ENCODE data around the gene GPS1. TPM values are rescaled to one million over a fixed set of nuclear protein-coding genes. Genes with fewer than 3 reads are reported as not detected.
A peak's percentile ranks its signal among the peaks of the same experiment; 100 is the strongest.

GPS1 gene
- polyA plus RNA-seq, 2 donors = 61.7 to 65.8 TPM

DNA sequence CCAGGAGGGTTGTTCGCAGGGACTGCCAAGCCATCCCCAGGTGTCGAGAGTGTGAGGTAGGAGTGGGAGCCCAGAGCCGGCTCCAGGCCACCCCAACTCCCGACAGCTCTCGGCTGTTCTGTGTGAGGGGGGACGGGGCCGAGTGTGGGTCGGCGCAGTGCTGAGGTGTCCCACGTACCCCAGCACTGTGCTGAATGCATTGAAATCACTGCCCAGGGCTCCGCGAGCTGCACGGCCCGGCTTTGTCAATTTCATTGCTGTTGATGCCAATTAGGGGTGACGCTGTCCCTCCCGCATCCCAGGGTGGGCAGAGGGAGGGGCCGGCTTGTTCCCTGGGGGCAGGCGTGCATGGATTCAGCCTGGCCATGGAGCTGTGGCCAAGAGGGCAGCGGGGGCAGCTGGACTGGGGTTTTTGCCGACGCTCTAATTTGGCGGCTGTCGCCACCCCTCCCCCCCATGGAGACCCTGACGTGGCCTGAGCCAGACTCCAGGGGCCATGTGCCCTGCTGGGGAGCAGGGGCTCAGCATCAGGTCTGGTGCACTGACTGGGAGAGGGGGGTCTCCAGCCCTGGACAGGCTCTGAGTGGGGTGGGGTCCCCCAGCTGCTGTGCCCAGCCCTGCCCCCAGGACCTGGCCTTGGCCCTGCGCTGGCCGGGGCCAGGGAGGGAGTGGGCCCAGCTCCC is 43.3 kb upstream of the GPS1 start:
- Histone ChIP-seq H3K4me1 (ENCODE audit: control insufficient read depth in 2 of 2, insufficient read depth in 2 of 2, low read length in 1 of 2) (peaks cover 0 to 20% of the 10 kb centered on the region in 2 donors), H3K36me3 (ENCODE audit: control insufficient read depth in 2 of 2, insufficient read depth in 2 of 2, low read length in 1 of 2) (peaks cover 0 to 7% of the 10 kb centered on the region in 2 donors), H3K9me3 (ENCODE audit: control insufficient read depth in 2 of 2, insufficient read depth in 1 of 2, low read depth in 1 of 2, low read length in 1 of 2) (no peaks in the 10 kb centered on the region), H3K27ac (ENCODE audit: low read depth in 2 of 2, low read length in 1 of 2) (no peak overlapping the region), H3K27me3 (ENCODE audit: control insufficient read depth in 1 of 2, insufficient read depth in 2 of 2, low read length in 2 of 2) (no peaks in the 10 kb centered on the region), H3K4me3 (ENCODE audit: low read depth in 1 of 2, low read length in 2 of 2) (no peak overlapping the region)
- 85 to 88% methylated on average over 26 of the region's 26 CpGs for WGBS, 2 donors

DNA sequence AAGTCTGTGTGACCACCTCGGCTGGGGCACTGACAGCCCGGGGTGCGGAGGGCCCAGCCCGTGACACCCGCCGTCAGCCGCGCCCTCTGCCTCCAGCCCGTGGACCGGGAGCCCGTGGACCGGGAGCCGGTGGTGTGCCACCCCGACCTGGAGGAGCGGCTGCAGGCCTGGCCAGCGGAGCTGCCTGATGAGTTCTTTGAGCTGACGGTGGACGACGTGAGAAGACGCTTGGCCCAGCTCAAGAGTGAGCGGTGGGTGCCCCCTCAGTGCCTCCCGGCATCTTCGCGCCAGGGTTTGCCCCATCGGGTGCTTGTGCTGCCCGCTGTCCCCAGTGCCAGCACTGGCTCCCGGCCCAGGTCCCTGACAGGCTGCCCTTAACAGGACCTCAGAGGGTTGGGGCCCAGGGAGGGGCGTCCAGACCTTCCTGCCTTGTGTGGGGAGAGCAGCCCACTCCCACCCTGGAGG is 42.7 kb upstream of the GPS1 start:
- WGBS, 2 donors = 90 to 93% methylated on average over 22 to 28 of the region's 28 CpGs
- Histone ChIP-seq H3K27me3 (ENCODE audit: control insufficient read depth in 1 of 2, insufficient read depth in 2 of 2, low read length in 2 of 2) (no peaks in the 10 kb centered on the region), H3K9me3 (ENCODE audit: control insufficient read depth in 2 of 2, insufficient read depth in 1 of 2, low read depth in 1 of 2, low read length in 1 of 2) (no peaks in the 10 kb centered on the region), H3K4me1 (ENCODE audit: control insufficient read depth in 2 of 2, insufficient read depth in 2 of 2, low read length in 1 of 2) (peaks cover 0 to 21% of the 10 kb centered on the region in 2 donors), H3K36me3 (ENCODE audit: control insufficient read depth in 2 of 2, insufficient read depth in 2 of 2, low read length in 1 of 2) (peaks cover 0 to 7% of the 10 kb centered on the region in 2 donors), H3K27ac (ENCODE audit: low read depth in 2 of 2, low read length in 1 of 2) (no peak overlapping the region), H3K4me3 (ENCODE audit: low read depth in 1 of 2, low read length in 2 of 2) (no peak overlapping the region)

DNA sequence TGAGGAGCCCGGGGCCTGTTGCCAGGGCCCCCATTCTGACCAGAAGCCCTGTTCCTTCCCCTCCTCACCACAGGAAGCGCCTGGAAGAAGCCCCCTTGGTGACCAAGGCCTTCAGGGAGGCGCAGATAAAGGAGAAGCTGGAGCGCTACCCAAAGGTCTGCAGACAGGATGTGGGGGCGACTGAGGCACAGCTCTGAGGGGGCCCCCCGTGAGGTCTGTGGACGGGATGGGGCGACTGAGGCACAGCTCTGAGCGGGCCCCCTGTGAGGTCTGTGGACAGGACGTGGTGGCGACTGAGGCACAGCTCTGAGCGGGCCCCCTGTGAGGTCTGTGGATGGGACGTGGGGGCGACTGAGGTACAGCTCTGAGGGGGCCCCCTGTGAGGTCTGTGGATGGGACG is 42.3 kb upstream of the GPS1 start:
- WGBS, 2 donors = 83 to 89% methylated on average over 14 to 15 of the region's 15 CpGs
- Histone ChIP-seq H3K27ac (ENCODE audit: low read depth in 2 of 2, low read length in 1 of 2) (no peak overlapping the region), H3K4me3 (ENCODE audit: low read depth in 1 of 2, low read length in 2 of 2) (no peak overlapping the region), H3K36me3 (ENCODE audit: control insufficient read depth in 2 of 2, insufficient read depth in 2 of 2, low read length in 1 of 2) (peaks cover 0 to 7% of the 10 kb centered on the region in 2 donors), H3K27me3 (ENCODE audit: control insufficient read depth in 1 of 2, insufficient read depth in 2 of 2, low read length in 2 of 2) (no peaks in the 10 kb centered on the region), H3K4me1 (ENCODE audit: control insufficient read depth in 2 of 2, insufficient read depth in 2 of 2, low read length in 1 of 2) (peaks cover under 1 to 20% of the 10 kb centered on the region in 2 donors), H3K9me3 (ENCODE audit: control insufficient read depth in 2 of 2, insufficient read depth in 1 of 2, low read depth in 1 of 2, low read length in 1 of 2) (no peaks in the 10 kb centered on the region)

DNA sequence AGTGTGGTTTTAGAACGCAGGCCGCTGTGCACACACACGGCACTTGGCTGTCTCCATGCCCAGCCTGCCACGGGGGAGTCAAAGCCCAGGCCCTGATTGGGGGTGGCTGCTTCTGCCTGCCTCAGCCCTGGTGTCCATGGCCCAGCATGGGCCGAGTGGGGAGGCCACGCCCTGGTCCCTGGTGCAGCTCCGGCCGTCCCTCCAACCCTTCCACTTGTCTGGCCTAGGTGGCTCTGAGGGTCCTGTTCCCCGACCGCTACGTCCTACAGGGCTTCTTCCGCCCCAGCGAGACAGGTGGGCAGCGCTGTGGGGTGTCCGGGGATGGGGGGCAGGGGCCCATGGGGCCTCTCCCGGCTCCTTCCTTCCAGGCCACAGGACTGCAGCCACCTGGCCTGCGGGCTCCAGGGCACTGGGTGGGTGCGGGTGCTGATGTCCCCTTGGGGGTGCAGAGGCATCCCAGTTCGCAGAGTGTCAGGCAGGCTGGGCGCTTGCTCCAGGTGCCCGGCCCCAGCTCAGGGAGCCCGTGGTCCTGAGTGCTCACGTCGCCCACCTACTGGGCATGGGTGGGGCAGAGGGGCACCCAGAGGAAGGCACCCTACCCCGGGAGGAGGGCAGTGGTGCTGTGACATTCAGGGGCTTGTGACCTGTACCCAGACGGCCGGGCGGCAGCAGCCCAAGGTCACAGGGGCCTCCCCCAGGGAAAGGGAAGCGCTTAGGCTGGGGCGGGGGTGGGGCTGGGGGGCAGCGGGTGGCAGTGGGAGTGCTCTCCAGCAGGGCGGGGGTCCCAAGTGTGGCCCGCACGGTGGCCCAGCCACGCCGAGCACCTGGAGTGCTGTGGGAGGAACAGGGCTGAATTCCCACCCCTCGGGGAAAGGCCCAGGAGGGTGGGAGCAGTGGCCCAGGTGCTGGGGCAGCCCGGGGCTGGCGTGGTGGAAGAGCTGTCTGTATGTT is 40.8 kb upstream of the GPS1 start:
- H3K4me3 ChIP-seq (ENCODE audit: low read depth in 1 of 2, low read length in 2 of 2) = no peak overlapping the region
- peaks cover 0 to 7% of the 10 kb centered on the region in 2 donors for H3K36me3 ChIP-seq (ENCODE audit: control insufficient read depth in 2 of 2, insufficient read depth in 2 of 2, low read length in 1 of 2)
- no peaks in the 10 kb centered on the region for H3K9me3 ChIP-seq (ENCODE audit: control insufficient read depth in 2 of 2, insufficient read depth in 1 of 2, low read depth in 1 of 2, low read length in 1 of 2)

DNA sequence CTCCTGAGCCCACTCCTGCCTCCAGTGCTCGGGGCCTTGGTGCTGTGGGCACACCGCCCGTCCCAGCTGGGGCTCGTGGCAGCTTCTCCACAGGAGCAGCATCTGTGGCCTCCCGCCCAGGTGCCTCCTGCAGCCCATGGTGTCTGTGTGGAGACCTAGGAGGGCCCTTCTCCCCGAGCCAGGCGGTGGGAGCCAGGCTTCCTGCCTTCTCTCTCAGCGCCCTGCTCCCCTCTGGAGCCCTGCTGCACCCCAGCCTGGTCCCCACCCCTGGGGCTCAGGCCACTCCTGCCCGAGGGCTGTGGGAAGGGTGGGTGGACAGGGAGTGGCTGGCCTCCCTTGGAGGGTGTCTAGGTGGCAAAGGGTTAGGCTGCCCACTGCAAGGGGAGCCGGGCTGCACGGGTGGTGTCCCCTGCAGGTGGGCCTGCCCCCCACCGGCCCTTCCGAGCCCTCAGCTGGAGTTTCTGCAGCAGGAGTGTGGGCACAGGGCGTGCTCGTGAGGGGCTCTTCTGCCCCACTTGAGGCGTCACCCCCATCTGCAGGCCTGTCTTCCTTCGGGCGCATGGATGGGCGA is 40.0 kb upstream of the GPS1 start:
- Histone ChIP-seq H3K27ac (ENCODE audit: low read depth in 2 of 2, low read length in 1 of 2) (no peak overlapping the region), H3K27me3 (ENCODE audit: control insufficient read depth in 1 of 2, insufficient read depth in 2 of 2, low read length in 2 of 2) (no peaks in the 10 kb centered on the region), H3K4me3 (ENCODE audit: low read depth in 1 of 2, low read length in 2 of 2) (no peak overlapping the region), H3K9me3 (ENCODE audit: control insufficient read depth in 2 of 2, insufficient read depth in 1 of 2, low read depth in 1 of 2, low read length in 1 of 2) (no peaks in the 10 kb centered on the region), H3K4me1 (ENCODE audit: control insufficient read depth in 2 of 2, insufficient read depth in 2 of 2, low read length in 1 of 2) (peaks cover 4 to 18% of the 10 kb centered on the region in 2 donors), H3K36me3 (ENCODE audit: control insufficient read depth in 2 of 2, insufficient read depth in 2 of 2, low read length in 1 of 2) (peaks cover 0 to 7% of the 10 kb centered on the region in 2 donors)
- WGBS, 2 donors = 90 to 93% methylated on average over 19 of the region's 19 CpGs

More for the DNA sequence above, 40.8 kb upstream of the GPS1 start:
- no peak overlapping the region for H3K27ac ChIP-seq (ENCODE audit: low read depth in 2 of 2, low read length in 1 of 2)
- peaks cover 4 to 22% of the 10 kb centered on the region in 2 donors for H3K4me1 ChIP-seq (ENCODE audit: control insufficient read depth in 2 of 2, insufficient read depth in 2 of 2, low read length in 1 of 2)
- no peaks in the 10 kb centered on the region for H3K27me3 ChIP-seq (ENCODE audit: control insufficient read depth in 1 of 2, insufficient read depth in 2 of 2, low read length in 2 of 2)
- WGBS, 2 donors = 90 to 91% methylated on average over 39 of the region's 39 CpGs

DNA sequence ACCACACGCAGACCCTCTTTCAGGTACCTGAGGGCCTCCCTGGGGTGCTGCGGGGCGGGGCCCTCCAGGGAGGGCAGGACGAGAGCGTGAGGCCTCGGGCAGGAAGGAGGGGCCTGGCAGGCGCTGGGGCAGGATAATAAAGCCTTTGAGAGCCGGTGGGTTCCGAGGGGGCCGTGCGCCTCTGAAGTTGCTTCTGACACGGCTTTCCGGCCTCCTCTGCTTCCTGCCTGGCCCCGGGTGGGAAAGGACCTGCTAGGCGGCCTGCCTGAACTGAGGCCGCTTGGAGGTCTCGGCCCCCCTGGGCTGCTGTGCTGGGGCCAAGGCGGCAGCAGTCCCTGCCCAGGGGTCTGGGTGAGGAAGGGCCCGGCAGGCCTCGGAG is 39.4 kb upstream of the GPS1 start:
- 76 to 83% methylated on average over 18 to 20 of the region's 20 CpGs for WGBS, 2 donors
- Histone ChIP-seq H3K27ac (ENCODE audit: low read depth in 2 of 2, low read length in 1 of 2) (no peak overlapping the region), H3K4me1 (ENCODE audit: control insufficient read depth in 2 of 2, insufficient read depth in 2 of 2, low read length in 1 of 2) (peaks cover 4 to 18% of the 10 kb centered on the region in 2 donors), H3K9me3 (ENCODE audit: control insufficient read depth in 2 of 2, insufficient read depth in 1 of 2, low read depth in 1 of 2, low read length in 1 of 2) (no peaks in the 10 kb centered on the region), H3K4me3 (ENCODE audit: low read depth in 1 of 2, low read length in 2 of 2) (no peak overlapping the region), H3K27me3 (ENCODE audit: control insufficient read depth in 1 of 2, insufficient read depth in 2 of 2, low read length in 2 of 2) (no peaks in the 10 kb centered on the region), H3K36me3 (ENCODE audit: control insufficient read depth in 2 of 2, insufficient read depth in 2 of 2, low read length in 1 of 2) (peaks cover 0 to 7% of the 10 kb centered on the region in 2 donors)

DNA sequence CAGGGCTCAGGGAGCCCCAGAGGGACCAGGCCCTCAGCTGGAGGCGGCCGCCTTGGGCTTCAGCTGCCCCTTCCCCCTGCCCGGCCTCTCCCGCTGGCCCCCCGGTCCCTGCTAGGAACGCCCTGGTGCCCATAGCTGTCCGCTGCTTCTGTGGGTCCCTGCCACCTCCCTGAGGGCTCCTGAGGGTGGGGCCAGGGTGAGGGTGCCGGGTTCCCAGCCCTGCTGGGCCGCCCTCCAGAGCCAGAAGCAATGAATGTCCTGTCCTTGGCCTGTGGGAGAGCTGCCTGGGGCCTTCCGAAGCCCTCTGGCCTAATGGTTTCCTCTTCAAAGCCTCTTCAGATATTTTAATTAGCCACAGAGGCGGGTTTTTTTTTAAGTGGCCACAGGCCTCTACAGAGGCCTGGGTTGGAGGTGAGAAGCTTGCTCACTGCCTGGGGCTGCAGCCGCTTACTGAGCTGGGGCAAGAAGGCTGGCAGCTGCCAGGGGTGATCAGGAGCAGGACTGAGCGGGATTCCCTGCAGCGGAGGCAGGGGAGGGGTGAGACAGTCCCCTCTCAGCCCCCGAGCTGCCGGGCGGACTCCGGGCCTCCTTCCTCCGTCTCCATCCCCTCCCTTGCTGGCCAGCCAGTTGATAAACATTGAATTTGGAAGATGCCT is 38.9 kb upstream of the GPS1 start:
- peaks cover 0 to 7% of the 10 kb centered on the region in 2 donors for H3K36me3 ChIP-seq (ENCODE audit: control insufficient read depth in 2 of 2, insufficient read depth in 2 of 2, low read length in 1 of 2)
- H3K9me3 ChIP-seq (ENCODE audit: control insufficient read depth in 2 of 2, insufficient read depth in 1 of 2, low read depth in 1 of 2, low read length in 1 of 2) = no peaks in the 10 kb centered on the region
- 68 to 69% methylated on average over 15 to 19 of the region's 19 CpGs for WGBS, 2 donors
- H3K4me3 ChIP-seq (ENCODE audit: low read depth in 1 of 2, low read length in 2 of 2) = no peak overlapping the region
- H3K4me1 ChIP-seq (ENCODE audit: control insufficient read depth in 2 of 2, insufficient read depth in 2 of 2, low read length in 1 of 2) = peaks cover 4 to 18% of the 10 kb centered on the region in 2 donors
- H3K27ac ChIP-seq (ENCODE audit: low read depth in 2 of 2, low read length in 1 of 2) = peak overlapping the region in 1 of 2 donors; percentile 16
- no peaks in the 10 kb centered on the region for H3K27me3 ChIP-seq (ENCODE audit: control insufficient read depth in 1 of 2, insufficient read depth in 2 of 2, low read length in 2 of 2)

DNA sequence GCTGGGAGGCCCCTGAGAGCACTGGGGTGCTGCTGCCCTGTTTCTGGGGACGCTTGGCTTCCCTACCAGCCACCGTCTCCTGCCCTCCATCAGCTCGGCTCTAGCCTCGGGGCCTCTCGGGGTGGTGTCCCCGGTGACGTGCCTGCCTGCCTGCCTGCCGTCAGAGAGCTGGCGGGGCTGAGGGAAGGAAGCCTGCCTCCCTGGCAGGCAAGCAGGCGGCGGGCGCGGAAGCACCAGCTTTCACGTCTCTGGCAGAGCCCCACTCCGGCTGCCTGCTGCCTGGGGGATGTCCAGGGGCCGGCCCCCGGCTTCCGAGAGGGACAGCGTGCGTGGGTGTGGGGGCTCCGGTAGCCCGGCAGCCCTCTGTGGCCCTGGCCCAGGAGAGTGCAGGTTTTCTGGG is 38.4 kb upstream of the GPS1 start:
- Histone ChIP-seq H3K27ac (ENCODE audit: low read depth in 2 of 2, low read length in 1 of 2) (no peak overlapping the region), H3K36me3 (ENCODE audit: control insufficient read depth in 2 of 2, insufficient read depth in 2 of 2, low read length in 1 of 2) (peaks cover 0 to 7% of the 10 kb centered on the region in 2 donors), H3K9me3 (ENCODE audit: control insufficient read depth in 2 of 2, insufficient read depth in 1 of 2, low read depth in 1 of 2, low read length in 1 of 2) (no peaks in the 10 kb centered on the region), H3K27me3 (ENCODE audit: control insufficient read depth in 1 of 2, insufficient read depth in 2 of 2, low read length in 2 of 2) (no peaks in the 10 kb centered on the region), H3K4me3 (ENCODE audit: low read depth in 1 of 2, low read length in 2 of 2) (no peak overlapping the region), H3K4me1 (ENCODE audit: control insufficient read depth in 2 of 2, insufficient read depth in 2 of 2, low read length in 1 of 2) (peaks cover 4 to 18% of the 10 kb centered on the region in 2 donors)
- WGBS, 2 donors = 41 to 53% methylated on average over 22 of the region's 22 CpGs

DNA sequence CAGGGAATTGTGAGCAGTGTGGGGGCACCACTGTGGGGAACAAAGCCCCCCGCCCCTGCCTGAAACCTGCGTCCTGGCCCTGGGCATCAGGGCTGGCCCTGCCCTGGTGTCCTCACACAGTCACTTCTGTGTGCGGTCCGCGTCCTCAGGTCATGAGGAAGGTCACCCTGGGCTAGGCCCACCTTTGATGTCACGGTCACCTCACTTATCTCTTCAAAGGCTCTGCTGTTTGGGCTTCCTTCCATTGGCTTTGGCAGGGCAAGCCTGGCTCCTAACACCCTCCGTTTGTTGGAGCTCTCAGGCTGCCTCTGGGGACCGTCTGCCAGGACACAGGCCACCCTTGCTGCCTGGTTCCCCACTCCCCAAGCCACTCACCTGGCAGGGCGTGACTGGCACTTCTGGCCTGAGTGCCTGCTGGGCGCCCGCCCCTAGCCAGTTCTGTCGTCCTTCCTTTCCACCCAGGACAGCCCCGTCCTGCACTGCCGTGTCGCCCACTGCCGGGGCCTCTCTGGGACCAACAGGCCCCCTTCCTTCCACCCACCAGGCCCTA is 37.9 kb upstream of the GPS1 start:
- Histone ChIP-seq H3K36me3 (ENCODE audit: control insufficient read depth in 2 of 2, insufficient read depth in 2 of 2, low read length in 1 of 2) (peaks cover 0 to 5% of the 10 kb centered on the region in 2 donors), H3K9me3 (ENCODE audit: control insufficient read depth in 2 of 2, insufficient read depth in 1 of 2, low read depth in 1 of 2, low read length in 1 of 2) (no peaks in the 10 kb centered on the region)

More for the DNA sequence above, 37.9 kb upstream of the GPS1 start:
- 80 to 85% methylated on average over 14 to 16 of the region's 16 CpGs for WGBS, 2 donors
- peaks cover 4 to 18% of the 10 kb centered on the region in 2 donors for H3K4me1 ChIP-seq (ENCODE audit: control insufficient read depth in 2 of 2, insufficient read depth in 2 of 2, low read length in 1 of 2)
- H3K4me3 ChIP-seq (ENCODE audit: low read depth in 1 of 2, low read length in 2 of 2) = no peak overlapping the region
- H3K27me3 ChIP-seq (ENCODE audit: control insufficient read depth in 1 of 2, insufficient read depth in 2 of 2, low read length in 2 of 2) = no peaks in the 10 kb centered on the region
- no peak overlapping the region for H3K27ac ChIP-seq (ENCODE audit: low read depth in 2 of 2, low read length in 1 of 2)
